GM12878 (cell line): ENCODE data around the gene ARAP2. TPM values are rescaled to one million over a fixed set of nuclear protein-coding genes. Genes with fewer than 3 reads are reported as not detected.

Source experiments
- ASH2L ChIP-seq: fragments of 300-600, 200-600 bp; sonication (generic); IDR thresholded peaks from 2 replicates; pipeline ENCODE4 v1.6.1; 2017; ENCODE audit warnings: low read depth, mild to moderate bottlenecking, borderline replicate concordance
- BCL11A ChIP-seq: IDR thresholded peaks from 2 replicates; pipeline ENCODE4 v1.6.1; 2011; ENCODE audit warnings: low read depth, low read length
- CBFB ChIP-seq: IDR thresholded peaks from 2 replicates; pipeline ENCODE4 v1.6.1; 2016; ENCODE audit warnings: antibody characterized with exemption, low read depth
- CBX5 ChIP-seq: sonication (generic); IDR thresholded peaks from 2 replicates; pipeline ENCODE4 v1.6.1; 2016; ENCODE audit warnings: low read depth, moderate library complexity, mild to moderate bottlenecking, inconsistent platforms
- CHD1 ChIP-seq: IDR thresholded peaks from 2 replicates; pipeline ENCODE4 v1.6.1; 2012; ENCODE audit warnings: low read depth, low read length, improper control_type of control experiment
- CREM ChIP-seq: IDR thresholded peaks from 2 replicates; pipeline ENCODE4 v1.6.1; 2014; ENCODE audit warnings: antibody characterized with exemption, low read depth
- IKZF1 ChIP-seq: fragments of 450-650 bp; conservative IDR thresholded peaks from 2 replicates; pipeline ENCODE4 v1.6.1; 2017; ENCODE audit warnings: antibody characterized with exemption, mild to moderate bottlenecking
- JUND ChIP-seq: IDR thresholded peaks from 2 replicates; pipeline ENCODE4 v1.6.1; 2012; ENCODE audit warnings: low read depth, mild to moderate bottlenecking, low read length, improper control_type of control experiment, moderate library complexity
- MEF2A ChIP-seq: IDR thresholded peaks from 2 replicates; pipeline ENCODE4 v1.6.1; 2011; ENCODE audit warnings: low read depth, mild to moderate bottlenecking, low read length, moderate library complexity; ENCODE audit not compliant: insufficient read depth
- NFYB ChIP-seq: IDR thresholded peaks from 2 replicates; pipeline ENCODE4 v1.6.1; 2011; ENCODE audit warnings: low read depth, mild to moderate bottlenecking, low read length, improper control_type of control experiment, moderate library complexity; ENCODE audit not compliant: insufficient read depth
- NR2F1 ChIP-seq: fragments of 450-650 bp; conservative IDR thresholded peaks from 2 replicates; pipeline ENCODE4 v1.6.1; 2017; ENCODE audit warnings: mild to moderate bottlenecking
- PML ChIP-seq: IDR thresholded peaks from 2 replicates; pipeline ENCODE4 v1.6.1; 2012; ENCODE audit warnings: low read length, inconsistent platforms
- POLR2A ChIP-seq: IDR thresholded peaks from 2 replicates; pipeline ENCODE4 v1.6.1; 2011; ENCODE audit warnings: low read depth, mild to moderate bottlenecking, low read length
- TAF1 ChIP-seq: IDR thresholded peaks from 2 replicates; pipeline ENCODE4 v1.6.1; 2011; ENCODE audit warnings: mild to moderate bottlenecking, low read depth, low read length, borderline replicate concordance
- WRNIP1 ChIP-seq: IDR thresholded peaks from 2 replicates; pipeline ENCODE4 v1.6.1; 2011; ENCODE audit warnings: low read depth, low read length, improper control_type of control experiment, borderline replicate concordance
- ZBED1 ChIP-seq: IDR thresholded peaks from 2 replicates; pipeline ENCODE4 v1.6.1; 2016; ENCODE audit warnings: borderline replicate concordance
- ZBTB33 ChIP-seq: fragments of 450-650 bp; IDR thresholded peaks from 2 replicates; pipeline ENCODE4 v1.6.1; 2017; ENCODE audit warnings: mild to moderate bottlenecking
- ZNF687 ChIP-seq: fragments of 450-650 bp; IDR thresholded peaks from 2 replicates; pipeline ENCODE4 v1.6.1; 2017; ENCODE audit warnings: mild to moderate bottlenecking, moderate library complexity
- ZZZ3 ChIP-seq: IDR thresholded peaks from 2 replicates; pipeline ENCODE4 v1.6.1; 2011; ENCODE audit warnings: low read depth; ENCODE audit not compliant: control insufficient read depth, insufficient read length
- polyA plus RNA-seq, 11 experiments: library from polyadenylated mRNA; depleted of rRNA in 4 of 11; unstranded in 6 of 11; stranded (reverse) in 5 of 11; fragments of >200 nt; fragmentation: Nextera tagmentation in 4 of 11; fragmentation: Illumina TruSeq in 1 of 11; extraction: Ambion mirVana in 4 of 11; extraction: Trizol in 1 of 11; gene quantifications; 1 replicate in 1 of 11; 2 replicates in 10 of 11; pipeline versions ENCODE4 v1.2.1 to v1.2.3, GENCODE V29; 2011 to 2016; ENCODE audit warnings: inconsistent platforms in 2 of 11, missing spikeins in 2 of 11, low read depth in 1 of 11
- total RNA-seq, 4 experiments: library from RNA; depleted of rRNA in 3 of 4; stranded (reverse); fragments of >200 nt in 3 of 4; fragmentation: Illumina TruSeq in 1 of 4; extraction: Trizol in 1 of 4; gene quantifications; 2 replicates each; pipeline versions ENCODE4 v1.2.1 to v1.2.3, GENCODE V29; 2013 to 2021
- TF ChIP-seq, protein P1 (sequence below): fragments of 450-650 bp; IDR thresholded peaks from 2 replicates; pipeline ENCODE4 v1.6.1; 2017; ENCODE audit warnings: mild to moderate bottlenecking, low read depth, inconsistent platforms; ENCODE audit not compliant: poor library complexity, severe bottlenecking

Gene ARAP2
- total and polyA plus RNA-seq, 10 of the 15 experiments (the other 5 are each of a cell fraction or from before 2014, with no cell fraction given): 5.4 to 36.1 (median 12.2) TPM

- TF ChIP-seq ZZZ3 (no peak), POLR2A (no peak), NR2F1 (no peak), ZBED1 (peak; percentile 25; the same call in 1 of the 2 replicates), CBFB (peak; percentile 40; the same call in 1 of the 2 replicates), TAF1 (no peak), CBX5 (0 out of 2 replicates have a peak, but pooled peaks have one; percentile 25), CHD1 (no peak), JUND (no peak), WRNIP1 (no peak), CREM (peak; percentile 59), ZBTB33 (no peak), NFYB (no peak), PML (0 out of 2 replicates have a peak, but pooled peaks have one; percentile 45), ZNF687 (no peak), ASH2L (no peak), IKZF1 (no peak), MEF2A (0 out of 2 replicates have a peak, but pooled peaks have one; percentile 43), BCL11A (no peak)
- TF ChIP-seq, protein P1, sequence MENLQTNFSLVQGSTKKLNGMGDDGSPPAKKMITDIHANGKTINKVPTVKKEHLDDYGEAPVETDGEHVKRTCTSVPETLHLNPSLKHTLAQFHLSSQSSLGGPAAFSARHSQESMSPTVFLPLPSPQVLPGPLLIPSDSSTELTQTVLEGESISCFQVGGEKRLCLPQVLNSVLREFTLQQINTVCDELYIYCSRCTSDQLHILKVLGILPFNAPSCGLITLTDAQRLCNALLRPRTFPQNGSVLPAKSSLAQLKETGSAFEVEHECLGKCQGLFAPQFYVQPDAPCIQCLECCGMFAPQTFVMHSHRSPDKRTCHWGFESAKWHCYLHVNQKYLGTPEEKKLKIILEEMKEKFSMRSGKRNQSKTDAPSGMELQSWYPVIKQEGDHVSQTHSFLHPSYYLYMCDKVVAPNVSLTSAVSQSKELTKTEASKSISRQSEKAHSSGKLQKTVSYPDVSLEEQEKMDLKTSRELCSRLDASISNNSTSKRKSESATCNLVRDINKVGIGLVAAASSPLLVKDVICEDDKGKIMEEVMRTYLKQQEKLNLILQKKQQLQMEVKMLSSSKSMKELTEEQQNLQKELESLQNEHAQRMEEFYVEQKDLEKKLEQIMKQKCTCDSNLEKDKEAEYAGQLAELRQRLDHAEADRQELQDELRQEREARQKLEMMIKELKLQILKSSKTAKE: no peak
Observed at GRCh38 chr4:36209941-36210649, 34.2 kb downstream of the ARAP2 start (continued).
